ENCODE data around the gene ACY1. TPM values are rescaled to one million over a fixed set of nuclear protein-coding genes. Genes with fewer than 3 reads are reported as not detected.

The ACY1 gene
- polyA plus RNA-seq, 1 donor (not counting 4 experiments of a cell fraction or from before 2014, with no cell fraction given), result 71.8 TPM

DNA sequence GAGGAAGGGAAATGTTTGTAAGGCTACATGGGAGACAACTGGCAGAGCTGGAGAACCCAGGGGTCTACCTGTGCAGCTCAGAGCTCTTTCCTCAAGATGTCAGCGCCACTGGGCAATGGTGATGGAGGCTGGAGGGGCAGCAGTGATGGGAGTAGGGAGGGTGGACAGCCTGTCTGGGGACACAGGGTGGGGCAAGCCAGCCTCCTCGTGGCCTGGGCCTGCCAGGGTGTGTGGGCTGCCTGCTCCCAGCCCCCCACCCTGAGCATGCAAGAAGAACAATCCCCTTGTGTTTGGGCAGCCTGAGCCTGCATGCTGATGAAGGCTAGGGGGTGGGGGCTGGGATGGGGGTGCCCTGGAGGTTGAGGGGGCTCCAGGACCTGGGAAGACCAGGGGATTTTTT lies 17.3 kb upstream of the ACY1 start:
- dilution Hi-C loops (cut with MboI; ENCODE audit: extremely low pct_ligation_motif_present, low sequenced_read_pairs), result no loop called here
- Histone ChIP-seq H4K20me1 (ENCODE audit: control insufficient read depth, extremely low read depth, insufficient read depth, low read length) (no peaks in the 10 kb centered on the region), H2AFZ (ENCODE audit: control insufficient read depth, low read length) (no peak overlapping the region), H3K4me3 (ENCODE audit: control insufficient read depth in 2 of 3, extremely low read depth in 1 of 3, insufficient read depth in 2 of 3, low read depth in 1 of 3, low read length in 3 of 3) (peak overlapping the region in 1 of 3 experiments; percentile 44), H3K27ac (ENCODE audit: control insufficient read depth, insufficient read depth, low read length) (no peak overlapping the region), H3K9me3 (ENCODE audit: control insufficient read depth, low read depth, low read length) (no peaks in the 10 kb centered on the region), H3K79me2 (ENCODE audit: control insufficient read depth, insufficient read depth, low read length) (no peaks in the 10 kb centered on the region), H3K27me3 (ENCODE audit: control insufficient read depth, extremely low read depth, insufficient read depth, low read length) (no peaks in the 10 kb centered on the region), H3K4me2 (ENCODE audit: control insufficient read depth, extremely low read depth, insufficient read depth, low read depth, low read length) (no peak overlapping the region), H3K4me1 (ENCODE audit: control insufficient read depth, extremely low read depth, insufficient read depth, low read length) (peaks cover 11% of the 10 kb centered on the region), H3K9me1 (ENCODE audit: control insufficient read depth, extremely low read depth, insufficient read depth, low read length) (no peaks in the 10 kb centered on the region), H3K9ac (ENCODE audit: control insufficient read depth, extremely low read depth, insufficient read depth, low read length) (no peak overlapping the region), H3K36me3 (ENCODE audit: control insufficient read depth in 2 of 2, extremely low read depth in 1 of 2, insufficient read depth in 2 of 2, low read length in 2 of 2) (peaks cover 0 to 5% of the 10 kb centered on the region in 2 experiments)
- TF ChIP-seq EZH2 (IDR thresholded peaks at IDR 0.05; ENCODE audit: low read length), result no peak
- no peak for TF ChIP-seq CTCF (optimal IDR thresholded peaks at IDR 0.05 in 1 of 3, IDR thresholded peaks at IDR 0.05 in 1 of 3, conservative IDR thresholded peaks at IDR 0.05 in 1 of 3; ENCODE audit: extremely low read depth in 1 of 3, insufficient read depth in 2 of 3, low read length in 3 of 3)
- FAIRE-seq (no peak), DNase-seq (ENCODE audit: low read depth, low spot score) (no peak)

- Histone ChIP-seq H3K9me3 (ENCODE audit: control insufficient read depth, low read depth, low read length) (no peaks in the 10 kb centered on the region), H2AFZ (ENCODE audit: control insufficient read depth, low read length) (no peak overlapping the region), H3K4me1 (ENCODE audit: control insufficient read depth, extremely low read depth, insufficient read depth, low read length) (peaks cover 16% of the 10 kb centered on the region), H3K4me2 (ENCODE audit: control insufficient read depth, extremely low read depth, insufficient read depth, low read depth, low read length) (peak overlapping the region; percentile 89), H3K27ac (ENCODE audit: control insufficient read depth, insufficient read depth, low read length) (no peak overlapping the region), H3K27me3 (ENCODE audit: control insufficient read depth, extremely low read depth, insufficient read depth, low read length) (no peaks in the 10 kb centered on the region), H3K4me3 (ENCODE audit: control insufficient read depth in 2 of 3, extremely low read depth in 1 of 3, insufficient read depth in 2 of 3, low read depth in 1 of 3, low read length in 3 of 3) (peak overlapping the region in 2 of 3 experiments; percentile 44 to 67), H3K79me2 (ENCODE audit: control insufficient read depth, insufficient read depth, low read length) (no peaks in the 10 kb centered on the region), H3K9me1 (ENCODE audit: control insufficient read depth, extremely low read depth, insufficient read depth, low read length) (no peaks in the 10 kb centered on the region), H3K36me3 (ENCODE audit: control insufficient read depth in 2 of 2, extremely low read depth in 1 of 2, insufficient read depth in 2 of 2, low read length in 2 of 2) (peaks cover 0 to 4% of the 10 kb centered on the region in 2 experiments), H3K9ac (ENCODE audit: control insufficient read depth, extremely low read depth, insufficient read depth, low read length) (no peak overlapping the region), H4K20me1 (ENCODE audit: control insufficient read depth, extremely low read depth, insufficient read depth, low read length) (no peaks in the 10 kb centered on the region)
- TF ChIP-seq CTCF (optimal IDR thresholded peaks at IDR 0.05 in 1 of 3, IDR thresholded peaks at IDR 0.05 in 1 of 3, conservative IDR thresholded peaks at IDR 0.05 in 1 of 3; ENCODE audit: extremely low read depth in 1 of 3, insufficient read depth in 2 of 3, low read length in 3 of 3), result no peak
- TF ChIP-seq EZH2 (IDR thresholded peaks at IDR 0.05; ENCODE audit: low read length), result no peak
- FAIRE-seq (no peak), DNase-seq (ENCODE audit: low read depth, low spot score) (no peak)
- dilution Hi-C loops (cut with MboI; ENCODE audit: extremely low pct_ligation_motif_present, low sequenced_read_pairs), result no loop called here
Observed at GRCh38 chr3:51966486-51966885, 16.8 kb upstream of the ACY1 start.
